Measurements from ENCODE around the gene SLC23A2.
"Not testable (repeated sequence)": the region's sequence is repeated elsewhere in the genome, so short reads cannot be mapped to it uniquely, and the experiment has no call there.

SLC23A2 gene

DNA sequence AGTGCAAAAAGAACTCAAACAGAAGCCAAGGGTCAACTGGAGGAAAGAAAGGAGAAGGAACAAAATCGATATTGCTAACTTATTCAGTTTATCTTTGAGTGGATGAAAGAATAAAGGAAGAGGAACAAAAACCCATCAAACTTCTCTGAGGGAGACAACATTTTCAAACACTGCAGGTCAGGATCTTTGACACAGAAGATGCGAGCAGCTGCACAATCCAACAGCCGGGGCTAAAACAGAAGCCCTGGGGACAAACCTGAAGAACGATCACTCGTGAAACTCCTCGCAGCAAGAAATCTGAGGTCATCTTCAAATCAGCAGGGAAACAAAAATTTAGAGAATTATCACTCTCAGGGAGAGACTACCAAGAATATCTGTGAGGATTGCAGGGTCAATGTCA, 14.2 kb downstream of the SLC23A2 start:
- no peak overlapping the region for H3K9ac ChIP-seq (ENCODE audit: low read depth in 1 of 2, low read length in 2 of 2)
- H3K4me1 ChIP-seq (ENCODE audit: control insufficient read depth in 1 of 2, insufficient read depth in 2 of 2, low read length in 2 of 2), result no peaks in the 10 kb centered on the region
- H3K9me3 ChIP-seq (ENCODE audit: control insufficient read depth in 1 of 2, low read length in 2 of 2), result no peaks in the 10 kb centered on the region
- H3K27ac ChIP-seq (ENCODE audit: low read depth, low read length), result no peak overlapping the region
- H3K4me3 ChIP-seq (ENCODE audit: low read depth in 1 of 2, low read length in 2 of 2), result no peak overlapping the region
- no peaks in the 10 kb centered on the region for H3K27me3 ChIP-seq (ENCODE audit: control insufficient read depth in 1 of 2, insufficient read depth in 2 of 2, low read length in 2 of 2)
- H3K36me3 ChIP-seq (ENCODE audit: control insufficient read depth in 1 of 2, insufficient read depth in 2 of 2, low read length in 2 of 2), result no peaks in the 10 kb centered on the region

DNA sequence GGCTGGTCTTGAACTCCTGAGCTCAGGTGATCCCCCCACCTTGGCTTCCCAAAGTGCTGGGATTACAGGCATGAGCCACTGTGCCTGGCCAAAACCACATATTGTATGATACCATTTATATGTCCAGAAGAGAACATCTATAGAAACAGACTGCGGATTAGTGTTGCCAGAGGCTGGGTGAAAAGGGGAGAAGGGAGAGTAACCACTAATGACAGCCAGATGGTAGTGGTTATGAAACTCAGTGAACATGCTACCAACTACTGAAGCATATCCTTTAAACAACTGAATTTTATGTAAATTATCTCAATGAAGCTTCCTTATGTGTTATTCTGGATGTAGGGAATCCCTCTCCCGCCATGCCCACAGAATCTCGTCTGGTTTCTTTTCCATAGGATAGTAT, 15.7 kb downstream of the SLC23A2 start:
- no peaks in the 10 kb centered on the region for H3K4me1 ChIP-seq (ENCODE audit: control insufficient read depth in 1 of 2, insufficient read depth in 2 of 2, low read length in 2 of 2)
- no peak overlapping the region for H3K4me3 ChIP-seq (ENCODE audit: low read depth in 1 of 2, low read length in 2 of 2)
- H3K9me3 ChIP-seq (ENCODE audit: control insufficient read depth in 1 of 2, low read length in 2 of 2), result no peaks in the 10 kb centered on the region
- H3K9ac ChIP-seq (ENCODE audit: low read depth in 1 of 2, low read length in 2 of 2), result no peak overlapping the region
- no peak overlapping the region for H3K27ac ChIP-seq (ENCODE audit: low read depth, low read length)
- H3K27me3 ChIP-seq (ENCODE audit: control insufficient read depth in 1 of 2, insufficient read depth in 2 of 2, low read length in 2 of 2), result no peaks in the 10 kb centered on the region
- H3K36me3 ChIP-seq (ENCODE audit: control insufficient read depth in 1 of 2, insufficient read depth in 2 of 2, low read length in 2 of 2), result no peaks in the 10 kb centered on the region

DNA sequence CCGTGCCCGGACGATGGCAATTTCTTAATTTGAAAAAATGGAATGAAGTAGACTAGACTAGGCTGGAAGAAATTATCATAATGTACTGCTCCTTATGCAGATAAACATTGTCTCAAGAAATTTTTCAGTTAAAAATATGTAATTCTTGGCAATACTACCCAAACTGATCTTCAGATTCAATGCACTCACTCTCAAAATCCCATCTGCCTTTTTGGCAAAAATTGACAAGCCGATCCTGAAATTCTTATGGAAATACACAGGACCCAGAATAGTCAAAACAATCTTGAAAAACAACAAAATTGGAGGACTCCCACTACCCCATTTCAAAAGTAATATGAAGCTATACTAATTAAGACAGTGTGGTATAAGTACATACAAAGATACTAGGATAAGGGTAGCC, 19.0 kb downstream of the SLC23A2 start:
- Histone ChIP-seq H3K4me1 (ENCODE audit: control insufficient read depth in 1 of 2, insufficient read depth in 2 of 2, low read length in 2 of 2) (peaks cover 0 to 7% of the 10 kb centered on the region in 2 donors), H3K36me3 (ENCODE audit: control insufficient read depth in 1 of 2, insufficient read depth in 2 of 2, low read length in 2 of 2) (no peaks in the 10 kb centered on the region), H3K27ac (ENCODE audit: low read depth, low read length) (no peak overlapping the region)

DNA sequence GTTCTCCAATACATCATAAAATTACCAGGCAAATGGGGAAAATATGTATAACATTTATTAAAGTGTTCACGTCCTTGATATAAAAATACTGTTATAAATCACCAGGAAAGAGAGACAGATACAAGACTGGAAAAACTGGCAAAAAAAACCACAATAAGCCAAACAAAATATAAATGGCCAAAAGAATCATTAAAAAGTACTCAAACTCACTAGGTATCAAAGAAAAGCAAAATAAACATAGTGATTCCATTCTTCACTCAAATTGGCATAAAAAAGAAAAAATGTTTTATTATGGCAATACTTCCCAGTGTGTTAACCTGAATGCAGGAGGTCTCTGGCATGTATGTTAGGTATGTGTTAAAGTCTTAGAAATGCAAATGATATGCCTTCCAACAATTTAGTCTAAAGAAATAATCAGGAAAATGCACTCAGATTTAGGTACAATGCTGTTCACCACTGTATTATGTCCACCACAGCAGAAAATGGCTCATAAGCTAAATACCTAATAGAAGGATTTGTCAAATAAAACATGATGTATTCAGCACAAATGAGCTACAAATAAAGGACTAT, 21.4 kb downstream of the SLC23A2 start:
- H3K27ac ChIP-seq (ENCODE audit: low read depth, low read length), result no peak overlapping the region
- H3K4me1 ChIP-seq (ENCODE audit: control insufficient read depth in 1 of 2, insufficient read depth in 2 of 2, low read length in 2 of 2), result peaks cover 0 to 7% of the 10 kb centered on the region in 2 donors
- no peaks in the 10 kb centered on the region for H3K9me3 ChIP-seq (ENCODE audit: control insufficient read depth in 1 of 2, low read length in 2 of 2)
- no peak overlapping the region for H3K9ac ChIP-seq (ENCODE audit: low read depth in 1 of 2, low read length in 2 of 2)
- no peak overlapping the region for H3K4me3 ChIP-seq (ENCODE audit: low read depth in 1 of 2, low read length in 2 of 2)
- H3K27me3 ChIP-seq (ENCODE audit: control insufficient read depth in 1 of 2, insufficient read depth in 2 of 2, low read length in 2 of 2), result no peaks in the 10 kb centered on the region
- no peaks in the 10 kb centered on the region for H3K36me3 ChIP-seq (ENCODE audit: control insufficient read depth in 1 of 2, insufficient read depth in 2 of 2, low read length in 2 of 2)

More for the DNA sequence above, 19.0 kb downstream of the SLC23A2 start:
- Histone ChIP-seq H3K27me3 (ENCODE audit: control insufficient read depth in 1 of 2, insufficient read depth in 2 of 2, low read length in 2 of 2) (no peaks in the 10 kb centered on the region), H3K9ac (ENCODE audit: low read depth in 1 of 2, low read length in 2 of 2) (no peak overlapping the region), H3K4me3 (ENCODE audit: low read depth in 1 of 2, low read length in 2 of 2) (no peak overlapping the region), H3K9me3 (ENCODE audit: control insufficient read depth in 1 of 2, low read length in 2 of 2) (no peaks in the 10 kb centered on the region)

DNA sequence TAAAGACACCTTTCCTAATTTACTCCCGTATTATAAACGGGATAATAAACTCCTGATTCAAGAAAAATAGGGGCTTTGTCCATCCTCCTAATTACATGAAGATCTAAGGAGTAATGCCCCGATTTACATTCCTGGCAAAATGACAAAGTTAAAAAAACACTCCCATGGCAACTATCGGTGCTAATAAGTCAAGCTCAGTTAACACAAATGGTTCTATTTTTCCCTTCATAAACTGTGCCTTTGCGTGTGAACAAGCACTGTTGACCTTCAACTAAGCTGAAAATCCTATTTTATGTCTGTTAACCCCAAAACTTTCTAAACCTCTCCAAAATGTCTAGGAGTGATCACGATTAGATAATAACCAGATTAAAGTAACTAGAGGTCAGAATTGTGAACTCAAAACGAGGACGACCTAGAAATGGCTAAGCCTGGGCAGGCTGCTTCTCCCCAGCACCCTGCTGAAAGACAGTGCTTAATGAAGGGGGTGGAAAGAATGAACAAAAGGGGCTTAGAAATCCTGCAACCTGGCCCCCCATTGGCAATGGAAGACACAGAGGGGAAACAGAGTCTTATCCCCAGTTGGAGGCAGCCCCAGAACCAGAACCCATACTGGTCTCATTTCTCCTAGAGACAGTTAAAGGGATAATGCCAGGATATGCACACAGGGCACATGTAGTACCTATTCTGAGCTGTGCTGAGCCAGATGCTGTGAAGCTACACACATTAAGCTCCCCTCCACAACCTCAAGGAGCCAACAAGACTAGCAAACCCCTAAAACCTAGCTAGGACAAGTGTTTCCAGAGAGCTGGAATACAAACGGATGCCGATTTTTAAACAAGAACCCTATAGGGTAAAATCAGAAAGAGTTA, 23.0 kb downstream of the SLC23A2 start:
- no peak overlapping the region for H3K4me3 ChIP-seq (ENCODE audit: low read depth in 1 of 2, low read length in 2 of 2)
- no peak overlapping the region for H3K27ac ChIP-seq (ENCODE audit: low read depth, low read length)
- H3K4me1 ChIP-seq (ENCODE audit: control insufficient read depth in 1 of 2, insufficient read depth in 2 of 2, low read length in 2 of 2), result peaks cover 10 to 16% of the 10 kb centered on the region in 2 donors
- H3K36me3 ChIP-seq (ENCODE audit: control insufficient read depth in 1 of 2, insufficient read depth in 2 of 2, low read length in 2 of 2), result no peaks in the 10 kb centered on the region
- no peak overlapping the region for H3K9ac ChIP-seq (ENCODE audit: low read depth in 1 of 2, low read length in 2 of 2)
- H3K9me3 ChIP-seq (ENCODE audit: control insufficient read depth in 1 of 2, low read length in 2 of 2), result no peaks in the 10 kb centered on the region
- H3K27me3 ChIP-seq (ENCODE audit: control insufficient read depth in 1 of 2, insufficient read depth in 2 of 2, low read length in 2 of 2), result no peaks in the 10 kb centered on the region

DNA sequence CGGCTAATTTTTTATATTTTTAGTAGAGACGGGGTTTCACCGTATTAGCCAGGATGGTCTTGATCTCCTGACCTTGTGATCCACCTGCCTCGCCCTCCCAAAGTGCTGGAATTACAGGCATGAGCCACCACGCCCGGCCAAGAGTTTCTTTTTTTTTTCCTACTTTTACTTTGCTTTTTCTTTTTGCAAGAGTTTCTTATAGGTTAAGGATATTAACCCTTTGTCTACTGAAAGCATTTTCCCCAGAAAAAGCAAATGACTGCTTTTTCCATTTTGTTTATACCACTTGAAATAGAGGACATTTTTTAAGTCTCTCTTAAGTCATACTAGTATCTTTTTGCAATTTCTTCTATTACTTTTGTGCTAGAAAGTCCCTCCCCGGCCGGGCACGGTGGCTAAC, 25.3 kb downstream of the SLC23A2 start:
- H3K4me3 ChIP-seq (ENCODE audit: low read depth in 1 of 2, low read length in 2 of 2); H3K9me3 ChIP-seq (ENCODE audit: control insufficient read depth in 1 of 2, low read length in 2 of 2); H3K36me3 ChIP-seq (ENCODE audit: control insufficient read depth in 1 of 2, insufficient read depth in 2 of 2, low read length in 2 of 2); H3K9ac ChIP-seq (ENCODE audit: low read depth in 1 of 2, low read length in 2 of 2); H3K27ac ChIP-seq (ENCODE audit: low read depth, low read length); H3K27me3 ChIP-seq (ENCODE audit: control insufficient read depth in 1 of 2, insufficient read depth in 2 of 2, low read length in 2 of 2): not testable (repeated sequence)
- H3K4me1 ChIP-seq (ENCODE audit: control insufficient read depth in 1 of 2, insufficient read depth in 2 of 2, low read length in 2 of 2), result peaks cover 19 to 24% of the 10 kb centered on the region in 2 donors

DNA sequence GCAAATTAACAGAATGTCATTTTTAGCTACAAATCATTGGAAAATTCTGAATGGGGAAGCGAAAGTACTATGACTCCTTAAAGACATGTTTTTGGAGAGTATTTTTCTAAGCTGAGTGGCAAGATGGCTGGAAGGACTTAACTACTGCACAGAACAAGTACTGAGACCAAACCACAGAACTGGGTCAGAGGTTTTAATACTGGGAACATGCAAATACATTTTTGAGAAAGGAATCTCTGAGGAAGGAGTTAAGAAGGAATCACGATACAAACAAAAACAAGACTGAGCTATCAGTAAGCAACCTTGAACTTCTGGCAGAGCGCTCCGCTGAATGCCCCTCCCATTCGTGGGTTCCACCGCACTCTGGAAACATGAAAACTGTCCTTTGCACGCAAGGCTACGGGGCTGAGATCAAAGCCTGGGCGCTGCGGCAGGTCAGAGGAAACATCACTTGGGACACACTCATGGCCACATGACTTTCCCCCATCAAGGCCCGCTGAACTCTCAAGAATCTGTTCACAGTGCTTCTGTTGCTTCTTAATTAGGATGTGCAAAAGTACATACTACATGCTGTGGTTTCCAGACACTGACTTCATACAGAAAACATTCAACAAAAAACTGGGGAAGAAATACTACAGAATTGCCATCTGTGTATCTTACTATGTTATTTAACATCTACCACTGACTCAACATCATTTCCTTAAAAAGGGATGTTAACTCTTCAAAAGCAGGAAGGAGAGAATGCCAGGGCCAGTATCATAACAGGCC, 27.8 kb downstream of the SLC23A2 start:
- Histone ChIP-seq H3K27me3 (ENCODE audit: control insufficient read depth in 1 of 2, insufficient read depth in 2 of 2, low read length in 2 of 2) (no peaks in the 10 kb centered on the region), H3K9me3 (ENCODE audit: control insufficient read depth in 1 of 2, low read length in 2 of 2) (no peaks in the 10 kb centered on the region), H3K4me1 (ENCODE audit: control insufficient read depth in 1 of 2, insufficient read depth in 2 of 2, low read length in 2 of 2) (peaks cover 27 to 30% of the 10 kb centered on the region in 2 donors), H3K4me3 (ENCODE audit: low read depth in 1 of 2, low read length in 2 of 2) (peak overlapping the region; percentile 49 to 58), H3K36me3 (ENCODE audit: control insufficient read depth in 1 of 2, insufficient read depth in 2 of 2, low read length in 2 of 2) (no peaks in the 10 kb centered on the region), H3K27ac (ENCODE audit: low read depth, low read length) (peak overlapping the region; percentile 77), H3K9ac (ENCODE audit: low read depth in 1 of 2, low read length in 2 of 2) (peak overlapping the region; percentile 4 to 45)

DNA sequence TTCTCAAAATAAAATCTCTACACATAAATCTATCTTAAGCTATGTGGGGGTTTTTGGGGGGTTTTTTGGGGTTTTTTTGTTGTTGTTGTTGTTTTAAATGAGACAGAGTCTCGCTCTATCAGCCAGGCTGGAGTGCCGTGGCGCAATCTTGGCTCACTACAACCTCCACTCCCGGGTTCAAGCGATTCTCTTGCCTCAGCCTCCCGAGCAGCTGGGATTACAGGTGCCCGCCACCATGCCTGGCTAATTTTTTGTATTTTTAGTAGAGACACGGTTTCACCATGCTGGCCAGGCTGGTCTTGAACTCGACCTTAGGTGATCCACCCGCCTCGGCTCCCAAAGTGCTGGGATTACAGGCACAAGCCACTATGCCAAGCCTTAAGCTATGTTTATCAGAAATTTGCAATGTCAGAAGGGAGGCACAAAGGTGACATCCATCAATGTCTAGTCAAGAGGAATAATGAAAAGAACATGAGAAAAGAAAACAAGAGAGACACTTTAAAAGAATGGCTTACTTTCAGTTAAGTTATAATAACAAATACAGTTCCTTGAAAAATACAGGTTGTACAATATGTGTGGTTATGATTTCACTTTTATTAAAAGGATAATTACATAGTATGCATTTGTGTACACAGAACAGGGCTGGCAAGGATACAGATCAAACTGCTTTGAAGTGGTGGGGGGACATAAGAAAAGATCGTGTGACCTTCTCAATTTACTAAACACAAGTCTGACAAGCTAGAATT, 28.6 kb downstream of the SLC23A2 start:
- Histone ChIP-seq H3K4me3 (ENCODE audit: low read depth in 1 of 2, low read length in 2 of 2) (peak overlapping the region; percentile 49 to 58), H3K27me3 (ENCODE audit: control insufficient read depth in 1 of 2, insufficient read depth in 2 of 2, low read length in 2 of 2) (no peaks in the 10 kb centered on the region), H3K9me3 (ENCODE audit: control insufficient read depth in 1 of 2, low read length in 2 of 2) (no peaks in the 10 kb centered on the region), H3K27ac (ENCODE audit: low read depth, low read length) (no peak overlapping the region), H3K4me1 (ENCODE audit: control insufficient read depth in 1 of 2, insufficient read depth in 2 of 2, low read length in 2 of 2) (peaks cover 27 to 31% of the 10 kb centered on the region in 2 donors), H3K36me3 (ENCODE audit: control insufficient read depth in 1 of 2, insufficient read depth in 2 of 2, low read length in 2 of 2) (peaks cover 0 to 4% of the 10 kb centered on the region in 2 donors), H3K9ac (ENCODE audit: low read depth in 1 of 2, low read length in 2 of 2) (peak overlapping the region in 1 of 2 donors; percentile 45)

DNA sequence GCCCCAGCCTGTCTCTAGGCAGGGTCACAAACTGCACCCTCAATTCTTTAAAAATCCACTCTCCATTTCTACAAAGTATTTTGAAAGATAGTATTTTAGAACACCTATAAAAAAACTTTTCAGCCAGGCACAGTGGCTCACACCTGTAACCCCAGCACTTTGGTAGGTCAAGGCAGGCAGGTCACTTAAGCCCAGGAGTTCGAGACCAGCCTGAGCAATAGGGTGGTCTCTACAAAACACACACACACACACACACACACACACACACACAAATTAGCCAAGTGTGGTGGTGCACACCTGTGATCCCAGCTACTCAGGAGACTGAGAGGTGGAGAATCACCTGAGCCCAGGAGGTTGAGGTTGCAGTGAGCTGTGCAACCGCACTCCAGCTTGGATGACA, 30.2 kb downstream of the SLC23A2 start:
- Histone ChIP-seq H3K4me3 (ENCODE audit: low read depth in 1 of 2, low read length in 2 of 2) (no peak overlapping the region), H3K9ac (ENCODE audit: low read depth in 1 of 2, low read length in 2 of 2) (no peak overlapping the region), H3K27ac (ENCODE audit: low read depth, low read length) (no peak overlapping the region), H3K36me3 (ENCODE audit: control insufficient read depth in 1 of 2, insufficient read depth in 2 of 2, low read length in 2 of 2) (peaks cover 0 to 4% of the 10 kb centered on the region in 2 donors), H3K27me3 (ENCODE audit: control insufficient read depth in 1 of 2, insufficient read depth in 2 of 2, low read length in 2 of 2) (no peaks in the 10 kb centered on the region), H3K9me3 (ENCODE audit: control insufficient read depth in 1 of 2, low read length in 2 of 2) (no peaks in the 10 kb centered on the region), H3K4me1 (ENCODE audit: control insufficient read depth in 1 of 2, insufficient read depth in 2 of 2, low read length in 2 of 2) (peaks cover 27 to 39% of the 10 kb centered on the region in 2 donors)

All from duodenal mucosa (tissue), 2 donors.